A549 (cell line): ENCODE results near the gene ANKRD33. TPM values are rescaled to one million over a fixed set of nuclear protein-coding genes. Genes with fewer than 3 reads are reported as not detected.

Source experiments
- ATAC-seq, 2 experiments: fragments of 200-7000 bp in 1 of 2; fragments of >200 bp in 1 of 2; cut with Nextera tagmentation in 1 of 2; cut with Tn5 transposase in 1 of 2; 3 replicates each; pipeline versions ENCODE4 v1.8.0 to v1.9.1; 2018 to 2020; ENCODE audit warnings: mild to moderate bottlenecking in 1 of 2, moderate library complexity in 1 of 2
- CTCF ChIA-PET: fragments of 300-600 bp; sonication (Branson Sonifier 250); formaldehyde crosslinking; extraction: SDS; loops from one replicate; lab custom pipeline; 2021; ENCODE audit warnings: antibody characterized with exemption, inconsistent platforms; lab: Yijun Ruan, JAX
- POLR2A ChIA-PET: fragments of 350-600 bp; formaldehyde crosslinking; extraction: SDS; loops from one replicate; lab custom pipeline; 2021; ENCODE audit warnings: antibody characterized with exemption, inconsistent platforms; lab: Yijun Ruan, JAX
- DNase-seq, 2 experiments: peaks; one replicate each; pipeline versions ENCODE4 v3.0.0 to v3.0.0-alpha.2; 2011 to 2016; ENCODE audit warnings: low read depth in 1 of 2, low spot score in 1 of 2
- FAIRE-seq: peaks from 2 replicates; lab custom pipeline; 2011; peaks lifted over from hg19 to GRCh38; lab: Jason Lieb, UNC
- H3K27ac ChIP-seq, 2 experiments: fragments of >200 bp; sonication (Bioruptor Twin); formaldehyde crosslinking; 3 replicates each; pipeline ENCODE4 v1.5.1; 2016 to 2017
- H3K4me1 ChIP-seq: fragments of >200 bp; sonication (Bioruptor Twin); formaldehyde crosslinking; 3 replicates; pipeline ENCODE4 v1.6.1; 2016
- H3K4me2 ChIP-seq: fragments of >200 bp; sonication (Bioruptor Twin); formaldehyde crosslinking; 3 replicates; pipeline ENCODE4 v1.6.1; 2016
- H3K4me3 ChIP-seq: fragments of >200 bp; sonication (Bioruptor Twin); formaldehyde crosslinking; 3 replicates; pipeline ENCODE4 v1.5.1; 2016
- H3K9me3 ChIP-seq: fragments of >200 bp; sonication (Bioruptor Twin); formaldehyde crosslinking; 3 replicates; pipeline ENCODE4 v1.6.1; 2016
- CHD4 ChIP-seq: fragments of 200-600 bp; sonication (generic); IDR thresholded peaks from 2 replicates; pipeline ENCODE4 v1.6.1; 2016; ENCODE audit warnings: antibody characterized with exemption, mild to moderate bottlenecking, borderline replicate concordance
- HDAC2 ChIP-seq: fragments of 200-600 bp; sonication (generic); IDR thresholded peaks from 2 replicates; pipeline ENCODE4 v1.6.1; 2016
- HOXA7 ChIP-seq: fragments of 250-450 bp; sonication (Bioruptor Pico); IDR thresholded peaks from 2 replicates; pipeline ENCODE4 v1.5.0; 2020; ENCODE audit warnings: mild to moderate bottlenecking, moderate library complexity
- HOXB5 ChIP-seq: fragments of 250-450 bp; sonication (Bioruptor Pico); IDR thresholded peaks from 2 replicates; pipeline ENCODE4 v1.5.0; 2020; ENCODE audit warnings: mild to moderate bottlenecking, moderate library complexity
- MAFK ChIP-seq: fragments of 450-650 bp; IDR thresholded peaks from 2 replicates; pipeline ENCODE4 v1.6.1; 2014; ENCODE audit not compliant: partially characterized antibody
- MAZ ChIP-seq: fragments of 150-350 bp; IDR thresholded peaks from 2 replicates; pipeline ENCODE4 v1.6.1; 2014; ENCODE audit warnings: antibody characterized with exemption, low read depth, low read length, borderline replicate concordance
- RARB ChIP-seq: fragments of 250-450 bp; sonication (Bioruptor Pico); IDR thresholded peaks from 2 replicates; pipeline ENCODE4 v1.8.0; 2021; ENCODE audit warnings: mild to moderate bottlenecking, moderate library complexity
- RFX5 ChIP-seq: fragments of 450-650 bp; IDR thresholded peaks from 2 replicates; pipeline ENCODE4 v1.7.1; 2014; ENCODE audit warnings: antibody characterized with exemption, mild to moderate bottlenecking, moderate library complexity
- SMC3 ChIP-seq: fragments of >200 bp; sonication (Bioruptor Twin); formaldehyde crosslinking; IDR thresholded peaks from 3 replicates; pipeline ENCODE4 v1.6.1; 2018; ENCODE audit warnings: inconsistent platforms
- SREBF2 ChIP-seq: fragments of 450-650 bp; IDR thresholded peaks from 2 replicates; pipeline ENCODE4 v1.6.1; 2014; ENCODE audit warnings: mild to moderate bottlenecking, moderate library complexity
- ZFP36 ChIP-seq: fragments of 450-650 bp; IDR thresholded peaks from 2 replicates; pipeline ENCODE4 v1.6.1; 2014; ENCODE audit warnings: borderline replicate concordance; ENCODE audit not compliant: partially characterized antibody
- ZSCAN20 ChIP-seq: fragments of 250-450 bp; sonication (Bioruptor Pico); IDR thresholded peaks from 2 replicates; pipeline ENCODE4 v1.8.0; 2022; ENCODE audit warnings: mild to moderate bottlenecking, moderate library complexity
- WGBS: methylation state at CpG from one replicate; pipeline ENCODE4 v1.1.6; 2017; ENCODE audit errors: missing lambda C conversion rate; 5-methylcytosine and 5-hydroxymethylcytosine counted together
- polyA plus RNA-seq, 4 experiments: library from polyadenylated mRNA; depleted of rRNA in 3 of 4; stranded (reverse); fragments of >200 nt; fragmentation: RNase III in 1 of 4; extraction: RNeasy Plus Mini Kit Qiagen cat#74134 plus additional on column Dnase treatment in 1 of 4; gene quantifications; 2 replicates in 3 of 4; 3 replicates in 1 of 4; pipeline ENCODE4 v1.2.3, GENCODE V29; 2011 to 2017
- TF ChIP-seq, protein P1 (sequence below): fragments of 200-600 bp; sonication (generic); IDR thresholded peaks from 2 replicates; pipeline ENCODE4 v1.6.1; 2016; ENCODE audit warnings: antibody characterized with exemption, mild to moderate bottlenecking, moderate library complexity
- TF ChIP-seq, protein P2 (sequence below): IDR thresholded peaks from 2 replicates; pipeline ENCODE4 v1.6.1; 2012
- TF ChIP-seq, protein P3 (sequence below): fragments of 250-450 bp; sonication (Bioruptor Pico); IDR thresholded peaks from 2 replicates; pipeline ENCODE4 v1.5.0; 2020; ENCODE audit warnings: low read depth, mild to moderate bottlenecking, moderate library complexity
- TF ChIP-seq, protein P4 (sequence below): fragments of >200 bp; sonication (Bioruptor Twin); formaldehyde crosslinking; IDR thresholded peaks from 2 replicates; pipeline ENCODE4 v1.6.1; 2016

The ANKRD33 gene
- polyA plus RNA-seq, 2 of the 4 experiments (the other 2 are of a cell fraction), result not detected

DNA sequence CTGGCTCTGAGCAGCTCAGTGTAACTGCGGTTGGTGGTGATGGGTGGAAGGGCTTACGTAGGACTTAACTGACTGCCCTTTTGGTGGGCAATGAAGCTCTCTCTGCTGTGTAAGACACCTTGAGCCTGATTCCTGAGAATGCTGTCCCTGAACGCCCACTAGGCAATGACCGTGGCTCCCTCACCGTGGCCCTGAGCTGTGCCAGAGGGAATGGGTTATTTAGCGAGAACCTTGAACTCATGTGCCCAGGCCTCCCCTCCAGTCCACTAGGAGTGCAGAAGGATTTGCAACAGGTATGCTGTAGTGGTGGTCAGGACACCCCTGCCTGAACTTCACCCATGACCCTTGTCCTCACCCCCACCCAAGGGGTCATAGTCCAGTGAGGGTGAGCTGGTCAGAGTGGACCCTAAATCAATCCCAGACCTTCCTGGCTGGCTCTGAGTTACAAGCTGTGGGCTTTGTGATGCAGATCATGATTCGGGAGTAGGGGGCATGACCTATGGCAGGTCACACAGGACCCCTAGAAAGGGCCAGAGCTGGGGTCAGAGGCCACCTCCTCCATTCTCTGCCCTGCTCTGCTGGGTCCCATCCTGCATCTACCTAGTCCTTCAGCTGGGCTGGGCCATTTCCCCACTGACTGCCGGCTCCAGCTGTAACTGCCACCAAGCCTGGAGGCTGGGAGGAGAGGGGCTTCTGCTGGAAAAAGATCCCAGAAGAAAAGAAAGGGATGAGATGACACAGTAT is 14.5 kb upstream of the ANKRD33 start:
- ATAC-seq (no peak), FAIRE-seq (no peak), DNase-seq (no peak)
- WGBS, result 73% methylated on average over 7 of the region's 8 CpGs
- ChIA-PET POLR2A (no interaction called here), CTCF (interaction anchor here (0.8 to 4.4 kb wide), 8 partner anchors 9 to 452 kb away, joined by 3 to 69 read pairs (median 4); partner anchors contain the start of gene SLC4A8)
- no peak overlapping the region for H3K4me3 ChIP-seq
- H3K9me3 ChIP-seq, result no peaks in the 10 kb centered on the region
- TF ChIP-seq MAZ, result no peak
- TF ChIP-seq ZFP36, result no peak
- no peak for TF ChIP-seq MAFK
- no peak overlapping the region for H3K4me2 ChIP-seq
- H3K27ac ChIP-seq, result no peak overlapping the region
- no peaks in the 10 kb centered on the region for H3K4me1 ChIP-seq

- TF ChIP-seq CHD4, result no peak
- TF ChIP-seq SMC3, result no peak
- TF ChIP-seq, protein P1, sequence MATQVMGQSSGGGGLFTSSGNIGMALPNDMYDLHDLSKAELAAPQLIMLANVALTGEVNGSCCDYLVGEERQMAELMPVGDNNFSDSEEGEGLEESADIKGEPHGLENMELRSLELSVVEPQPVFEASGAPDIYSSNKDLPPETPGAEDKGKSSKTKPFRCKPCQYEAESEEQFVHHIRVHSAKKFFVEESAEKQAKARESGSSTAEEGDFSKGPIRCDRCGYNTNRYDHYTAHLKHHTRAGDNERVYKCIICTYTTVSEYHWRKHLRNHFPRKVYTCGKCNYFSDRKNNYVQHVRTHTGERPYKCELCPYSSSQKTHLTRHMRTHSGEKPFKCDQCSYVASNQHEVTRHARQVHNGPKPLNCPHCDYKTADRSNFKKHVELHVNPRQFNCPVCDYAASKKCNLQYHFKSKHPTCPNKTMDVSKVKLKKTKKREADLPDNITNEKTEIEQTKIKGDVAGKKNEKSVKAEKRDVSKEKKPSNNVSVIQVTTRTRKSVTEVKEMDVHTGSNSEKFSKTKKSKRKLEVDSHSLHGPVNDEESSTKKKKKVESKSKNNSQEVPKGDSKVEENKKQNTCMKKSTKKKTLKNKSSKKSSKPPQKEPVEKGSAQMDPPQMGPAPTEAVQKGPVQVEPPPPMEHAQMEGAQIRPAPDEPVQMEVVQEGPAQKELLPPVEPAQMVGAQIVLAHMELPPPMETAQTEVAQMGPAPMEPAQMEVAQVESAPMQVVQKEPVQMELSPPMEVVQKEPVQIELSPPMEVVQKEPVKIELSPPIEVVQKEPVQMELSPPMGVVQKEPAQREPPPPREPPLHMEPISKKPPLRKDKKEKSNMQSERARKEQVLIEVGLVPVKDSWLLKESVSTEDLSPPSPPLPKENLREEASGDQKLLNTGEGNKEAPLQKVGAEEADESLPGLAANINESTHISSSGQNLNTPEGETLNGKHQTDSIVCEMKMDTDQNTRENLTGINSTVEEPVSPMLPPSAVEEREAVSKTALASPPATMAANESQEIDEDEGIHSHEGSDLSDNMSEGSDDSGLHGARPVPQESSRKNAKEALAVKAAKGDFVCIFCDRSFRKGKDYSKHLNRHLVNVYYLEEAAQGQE, result no peak
- TF ChIP-seq ZSCAN20 (CRISPR knock-in tag), result no peak
- TF ChIP-seq HDAC2, result no peak
- TF ChIP-seq, protein P2, sequence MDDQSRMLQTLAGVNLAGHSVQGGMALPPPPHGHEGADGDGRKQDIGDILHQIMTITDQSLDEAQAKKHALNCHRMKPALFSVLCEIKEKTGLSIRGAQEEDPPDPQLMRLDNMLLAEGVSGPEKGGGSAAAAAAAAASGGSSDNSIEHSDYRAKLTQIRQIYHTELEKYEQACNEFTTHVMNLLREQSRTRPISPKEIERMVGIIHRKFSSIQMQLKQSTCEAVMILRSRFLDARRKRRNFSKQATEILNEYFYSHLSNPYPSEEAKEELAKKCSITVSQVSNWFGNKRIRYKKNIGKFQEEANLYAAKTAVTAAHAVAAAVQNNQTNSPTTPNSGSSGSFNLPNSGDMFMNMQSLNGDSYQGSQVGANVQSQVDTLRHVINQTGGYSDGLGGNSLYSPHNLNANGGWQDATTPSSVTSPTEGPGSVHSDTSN, result no peak
- TF ChIP-seq HOXB5, result no peak
- no peak for TF ChIP-seq SREBF2
- TF ChIP-seq HOXA7 (CRISPR knock-in tag), result no peak
- no peak for TF ChIP-seq RARB (CRISPR knock-in tag)
- TF ChIP-seq, protein P3, sequence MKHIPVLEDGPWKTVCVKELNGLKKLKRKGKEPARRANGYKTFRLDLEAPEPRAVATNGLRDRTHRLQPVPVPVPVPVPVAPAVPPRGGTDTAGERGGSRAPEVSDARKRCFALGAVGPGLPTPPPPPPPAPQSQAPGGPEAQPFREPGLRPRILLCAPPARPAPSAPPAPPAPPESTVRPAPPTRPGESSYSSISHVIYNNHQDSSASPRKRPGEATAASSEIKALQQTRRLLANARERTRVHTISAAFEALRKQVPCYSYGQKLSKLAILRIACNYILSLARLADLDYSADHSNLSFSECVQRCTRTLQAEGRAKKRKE (CRISPR knock-in tag), result no peak
- no peak for TF ChIP-seq RFX5
- TF ChIP-seq, protein P4, sequence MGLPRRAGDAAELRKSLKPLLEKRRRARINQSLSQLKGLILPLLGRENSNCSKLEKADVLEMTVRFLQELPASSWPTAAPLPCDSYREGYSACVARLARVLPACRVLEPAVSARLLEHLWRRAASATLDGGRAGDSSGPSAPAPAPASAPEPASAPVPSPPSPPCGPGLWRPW, result no peak
- FAIRE-seq (no peak), DNase-seq (no peak), ATAC-seq (no peak)
- Histone ChIP-seq H3K4me2 (no peak overlapping the region), H3K27ac (no peak overlapping the region), H3K4me3 (no peak overlapping the region), H3K4me1 (no peaks in the 10 kb centered on the region), H3K9me3 (no peaks in the 10 kb centered on the region)
- WGBS, result 60% methylated on average over 8 of the region's 8 CpGs
- POLR2A ChIA-PET, result interaction anchor here (0.7 to 1.5 kb wide), 2 partner anchors 51 to 53 kb away, joined by 3 to 5 read pairs; no protein-coding TSS in a partner anchor
- CTCF ChIA-PET, result interaction anchor here (0.8 to 4.4 kb wide), 11 partner anchors 9 to 453 kb away, joined by 3 to 69 read pairs (median 5); partner anchors contain the start of gene SLC4A8
Measured at GRCh38 chr12:51874000-51874399, 13.9 kb upstream of the ANKRD33 start.
